ENCODE data around the gene FHOD3.

FHOD3 gene

GRCh38 chr18:36264283-36264682 is 33.2 kb upstream of the FHOD3 start:
- TF ChIP-seq CTCF (IDR thresholded peaks at IDR 0.05; ENCODE audit: control insufficient read depth, extremely low read depth, insufficient read depth): no peak
- no peak overlapping the region for H3K4me3 ChIP-seq (ENCODE audit: low read depth, low read length)
- no peak for DNase-seq (ENCODE audit: low read depth)

GRCh38 chr18:36265015-36265414 is 32.5 kb upstream of the FHOD3 start:
- no peak for TF ChIP-seq CTCF (IDR thresholded peaks at IDR 0.05; ENCODE audit: control insufficient read depth, extremely low read depth, insufficient read depth)
- H3K4me3 ChIP-seq (ENCODE audit: low read depth, low read length): no peak overlapping the region
- DNase-seq (ENCODE audit: low read depth): peak; percentile 82

DNA sequence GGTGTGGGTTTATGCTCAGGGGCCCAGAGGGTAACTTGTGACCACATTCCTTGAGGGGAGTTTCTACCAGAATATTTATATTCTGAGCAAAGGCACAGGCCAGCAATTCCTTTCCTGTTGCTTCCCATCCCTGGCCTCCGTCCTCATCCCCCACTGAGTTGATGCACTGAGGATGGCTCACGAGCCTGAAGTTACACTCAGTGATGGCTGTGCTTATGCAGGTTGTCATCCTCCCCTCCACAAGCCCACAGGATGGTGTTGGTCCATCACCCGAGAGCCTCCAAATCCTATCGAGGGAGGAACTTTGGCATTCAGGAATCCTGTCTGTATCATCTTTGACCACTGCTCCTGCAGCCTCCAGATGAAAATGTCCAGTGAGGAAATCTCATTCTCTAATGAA is 28.4 kb upstream of the FHOD3 start:
- no peak overlapping the region for H3K4me3 ChIP-seq (ENCODE audit: low read depth, low read length)
- DNase-seq (ENCODE audit: low read depth): no peak
- no peak for TF ChIP-seq CTCF (IDR thresholded peaks at IDR 0.05; ENCODE audit: control insufficient read depth, extremely low read depth, insufficient read depth)

- no peak overlapping the region for H3K4me3 ChIP-seq (ENCODE audit: low read depth, low read length)
- TF ChIP-seq CTCF (IDR thresholded peaks at IDR 0.05; ENCODE audit: control insufficient read depth, extremely low read depth, insufficient read depth): no peak
- DNase-seq (ENCODE audit: low read depth): no peak
Measured at GRCh38 chr18:36271153-36271552, 26.4 kb upstream of the FHOD3 start.

DNA sequence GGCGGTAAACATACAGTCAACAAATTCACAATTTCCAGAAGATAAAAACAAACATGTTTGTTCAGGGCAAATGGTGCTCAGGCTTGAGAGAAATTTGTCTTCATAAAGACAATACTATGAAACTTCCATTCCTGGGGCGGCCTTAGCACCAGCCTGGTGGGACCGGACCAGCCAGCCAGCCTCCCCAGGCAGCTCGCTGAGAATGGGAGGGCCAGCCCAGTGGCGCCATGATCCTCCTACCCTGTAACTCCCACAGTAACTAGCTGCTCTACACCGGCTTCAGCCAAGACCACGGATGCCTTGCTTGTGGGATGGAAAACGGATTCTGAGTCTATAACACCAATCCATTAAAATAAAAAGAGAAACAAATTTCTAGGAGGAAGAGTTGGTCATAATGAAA is 24.2 kb upstream of the FHOD3 start:
- no peak for TF ChIP-seq CTCF (IDR thresholded peaks at IDR 0.05; ENCODE audit: control insufficient read depth, extremely low read depth, insufficient read depth)
- no peak for DNase-seq (ENCODE audit: low read depth)

DNA sequence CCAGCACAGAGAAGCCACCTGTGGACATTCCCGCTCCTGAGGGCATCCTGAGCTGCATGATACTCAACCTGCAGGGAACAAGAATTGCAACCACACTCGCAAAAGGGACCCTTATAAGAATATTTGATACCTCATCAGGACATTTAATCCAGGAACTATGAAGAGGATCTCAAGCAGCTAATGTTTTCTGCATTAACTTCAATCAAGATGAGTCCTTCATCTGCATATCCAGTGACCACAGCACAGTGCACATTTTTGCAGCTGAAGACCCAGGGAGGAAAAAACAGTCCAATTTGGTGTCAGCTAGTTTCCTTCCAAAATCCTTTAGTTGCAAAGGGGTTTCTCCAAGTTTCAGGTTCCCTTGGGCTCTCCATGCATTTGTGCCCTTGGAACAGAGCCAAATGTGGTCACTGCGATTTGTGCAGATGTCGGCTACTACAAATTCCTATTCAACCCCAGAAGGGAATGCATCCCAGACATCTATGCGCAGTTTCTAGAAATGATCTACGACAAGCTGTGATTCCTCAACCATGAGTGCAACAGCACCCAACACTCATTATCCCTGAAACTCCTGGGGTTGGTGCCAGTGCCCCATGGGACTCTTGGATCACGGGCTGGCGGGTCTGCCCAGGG is 23.3 kb upstream of the FHOD3 start:
- TF ChIP-seq CTCF (IDR thresholded peaks at IDR 0.05; ENCODE audit: control insufficient read depth, extremely low read depth, insufficient read depth): no peak
- no peak for DNase-seq (ENCODE audit: low read depth)
- no peak overlapping the region for H3K4me3 ChIP-seq (ENCODE audit: low read depth, low read length)

More for the DNA sequence above, 24.2 kb upstream of the FHOD3 start:
- H3K4me3 ChIP-seq (ENCODE audit: low read depth, low read length): no peak overlapping the region

GRCh38 chr18:36275561-36275960 is 22.0 kb upstream of the FHOD3 start:
- DNase-seq (ENCODE audit: low read depth): no peak
- no peak overlapping the region for H3K4me3 ChIP-seq (ENCODE audit: low read depth, low read length)
- no peak for TF ChIP-seq CTCF (IDR thresholded peaks at IDR 0.05; ENCODE audit: control insufficient read depth, extremely low read depth, insufficient read depth)

Measured in LNCaP clone FGC (cell line).